SK-N-SH (cell line): Measurements from ENCODE around the gene CGN.

Experiments
- EP300 ChIP-seq, 2 experiments: IDR thresholded peaks; 2 replicates each; pipeline versions ENCODE4 v1.4.0 to v1.6.1; 2012; ENCODE audit warnings: borderline replicate concordance in 1 of 2, low read depth in 1 of 2, low read length in 1 of 2
- FOXM1 ChIP-seq: IDR thresholded peaks from 2 replicates; pipeline ENCODE4 v1.4.0; 2012; ENCODE audit warnings: low read depth, mild to moderate bottlenecking
- JUND ChIP-seq: IDR thresholded peaks from 2 replicates; pipeline ENCODE4 v1.4.0; 2012
- MXI1 ChIP-seq: IDR thresholded peaks from 2 replicates; pipeline ENCODE4 v1.6.1; 2012; ENCODE audit warnings: mild to moderate bottlenecking, low read depth, low read length, improper control_type of control experiment
- RAD21 ChIP-seq: IDR thresholded peaks from 2 replicates; pipeline ENCODE4 v1.6.1; 2012; ENCODE audit warnings: mild to moderate bottlenecking, low read length
- RCOR1 ChIP-seq: fragments of 150-350 bp; IDR thresholded peaks from 2 replicates; pipeline ENCODE4 v1.6.1; 2017; ENCODE audit warnings: antibody characterized with exemption, low read length
- REST ChIP-seq: IDR thresholded peaks from 2 replicates; pipeline ENCODE4 v1.6.1; 2012; ENCODE audit warnings: mild to moderate bottlenecking, low read depth, low read length, moderate library complexity
- RFX5 ChIP-seq: IDR thresholded peaks from 2 replicates; pipeline ENCODE4 v1.6.1; 2012; ENCODE audit warnings: mild to moderate bottlenecking, improper control_type of control experiment, low read length
- SIN3A ChIP-seq: IDR thresholded peaks from 2 replicates; pipeline ENCODE4 v1.6.1; 2012; ENCODE audit warnings: low read depth, mild to moderate bottlenecking, low read length, moderate library complexity, borderline replicate concordance
- TAF1 ChIP-seq: IDR thresholded peaks from 2 replicates; pipeline ENCODE4 v1.6.1; 2012; ENCODE audit warnings: low read depth, mild to moderate bottlenecking, low read length, moderate library complexity, borderline replicate concordance
- TCF12 ChIP-seq: IDR thresholded peaks from 2 replicates; pipeline ENCODE4 v1.4.0; 2012
- TEAD4 ChIP-seq: IDR thresholded peaks from 2 replicates; pipeline ENCODE4 v1.4.0; 2012; ENCODE audit warnings: mild to moderate bottlenecking, borderline replicate concordance; ENCODE audit not compliant: insufficient read depth
- TF ChIP-seq, protein P1 (sequence below): fragments of 200-600 bp; sonication (generic); IDR thresholded peaks from 2 replicates; pipeline ENCODE4 v1.6.1; 2017; ENCODE audit warnings: antibody characterized with exemption, mild to moderate bottlenecking, moderate library complexity
- TF ChIP-seq, protein P2 (sequence below): fragments of 150-350 bp; IDR thresholded peaks from 2 replicates; pipeline ENCODE4 v1.6.1; 2017; ENCODE audit warnings: antibody characterized with exemption, low read length, low read depth, borderline replicate concordance

DNA sequence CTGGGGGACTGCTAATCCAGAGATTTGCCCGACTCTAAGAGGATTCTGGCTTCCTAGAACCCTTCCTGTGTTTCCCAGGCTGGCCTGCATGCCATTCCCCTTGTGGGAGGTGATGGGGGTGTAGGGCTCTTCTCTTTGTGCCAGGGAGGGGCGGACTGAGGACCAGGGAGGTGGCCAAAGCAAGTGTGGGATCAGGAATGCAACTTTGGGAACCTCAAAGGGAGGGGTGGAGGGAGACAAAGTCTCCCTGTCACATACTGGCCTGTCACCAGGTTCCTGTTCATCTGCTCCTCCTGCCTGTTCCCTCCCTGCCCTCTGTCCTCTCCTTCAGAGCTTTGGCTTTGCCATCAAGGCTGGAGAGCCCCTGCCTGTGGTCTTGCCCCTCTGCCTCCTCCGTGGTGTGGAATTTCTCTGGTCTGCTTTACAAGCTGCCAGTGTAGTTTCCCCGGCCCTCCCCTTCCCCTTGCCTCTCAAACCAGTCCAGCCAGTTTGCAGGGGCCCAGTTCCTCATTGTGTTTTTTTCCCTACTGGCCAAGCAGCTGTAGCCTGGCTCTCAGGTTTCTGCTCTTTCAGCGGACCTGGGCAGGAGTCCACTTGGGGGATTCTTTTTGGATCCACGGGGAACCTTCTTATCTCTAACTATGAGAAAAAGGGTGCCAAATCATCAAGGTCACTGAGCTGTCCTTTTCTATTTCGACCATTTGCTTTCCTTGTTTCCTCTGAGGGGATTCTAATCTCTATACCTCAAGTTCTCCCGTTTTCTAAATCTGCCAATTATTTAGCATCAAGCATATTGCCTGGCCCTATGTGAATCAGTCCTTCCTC, 1.8 kb downstream of the CGN start:
- TF ChIP-seq, protein P1, sequence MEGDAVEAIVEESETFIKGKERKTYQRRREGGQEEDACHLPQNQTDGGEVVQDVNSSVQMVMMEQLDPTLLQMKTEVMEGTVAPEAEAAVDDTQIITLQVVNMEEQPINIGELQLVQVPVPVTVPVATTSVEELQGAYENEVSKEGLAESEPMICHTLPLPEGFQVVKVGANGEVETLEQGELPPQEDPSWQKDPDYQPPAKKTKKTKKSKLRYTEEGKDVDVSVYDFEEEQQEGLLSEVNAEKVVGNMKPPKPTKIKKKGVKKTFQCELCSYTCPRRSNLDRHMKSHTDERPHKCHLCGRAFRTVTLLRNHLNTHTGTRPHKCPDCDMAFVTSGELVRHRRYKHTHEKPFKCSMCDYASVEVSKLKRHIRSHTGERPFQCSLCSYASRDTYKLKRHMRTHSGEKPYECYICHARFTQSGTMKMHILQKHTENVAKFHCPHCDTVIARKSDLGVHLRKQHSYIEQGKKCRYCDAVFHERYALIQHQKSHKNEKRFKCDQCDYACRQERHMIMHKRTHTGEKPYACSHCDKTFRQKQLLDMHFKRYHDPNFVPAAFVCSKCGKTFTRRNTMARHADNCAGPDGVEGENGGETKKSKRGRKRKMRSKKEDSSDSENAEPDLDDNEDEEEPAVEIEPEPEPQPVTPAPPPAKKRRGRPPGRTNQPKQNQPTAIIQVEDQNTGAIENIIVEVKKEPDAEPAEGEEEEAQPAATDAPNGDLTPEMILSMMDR = no peak
- no peak for TF ChIP-seq RFX5
- no peak for TF ChIP-seq TEAD4
- no peak for TF ChIP-seq EP300 (IDR thresholded peaks at IDR 0.05; ENCODE audit: borderline replicate concordance in 1 of 2, low read depth in 1 of 2, low read length in 1 of 2)
- TF ChIP-seq, protein P2, sequence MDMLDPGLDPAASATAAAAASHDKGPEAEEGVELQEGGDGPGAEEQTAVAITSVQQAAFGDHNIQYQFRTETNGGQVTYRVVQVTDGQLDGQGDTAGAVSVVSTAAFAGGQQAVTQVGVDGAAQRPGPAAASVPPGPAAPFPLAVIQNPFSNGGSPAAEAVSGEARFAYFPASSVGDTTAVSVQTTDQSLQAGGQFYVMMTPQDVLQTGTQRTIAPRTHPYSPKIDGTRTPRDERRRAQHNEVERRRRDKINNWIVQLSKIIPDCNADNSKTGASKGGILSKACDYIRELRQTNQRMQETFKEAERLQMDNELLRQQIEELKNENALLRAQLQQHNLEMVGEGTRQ = no peak
- TF ChIP-seq TCF12 = no peak
- TF ChIP-seq RAD21 = no peak
- no peak for TF ChIP-seq REST
- no peak for TF ChIP-seq RCOR1
- no peak for TF ChIP-seq SIN3A
- no peak for TF ChIP-seq TAF1
- TF ChIP-seq JUND = no peak
- no peak for TF ChIP-seq FOXM1
- TF ChIP-seq MXI1 = no peak
